ENCODE measurements around the gene PPP1R13L. TPM values are rescaled to one million over a fixed set of nuclear protein-coding genes. Genes with fewer than 3 reads are reported as not detected.
A peak's percentile ranks its signal among the peaks of the same experiment; 100 is the strongest.

Gene PPP1R13L
- total RNA-seq, 2 donors from 2014 or later, result 112 to 230 TPM

- Histone ChIP-seq H3K36me3 (peaks cover 45% of the 10 kb centered on the region), H3K9me3 (no peaks in the 10 kb centered on the region), H3K27me3 (no peaks in the 10 kb centered on the region), H3K4me3 (no peak overlapping the region), H3K4me1 (peaks cover 0 to 41% of the 10 kb centered on the region in 2 donors), H3K27ac (no peak overlapping the region)
- TF ChIP-seq, protein P1, sequence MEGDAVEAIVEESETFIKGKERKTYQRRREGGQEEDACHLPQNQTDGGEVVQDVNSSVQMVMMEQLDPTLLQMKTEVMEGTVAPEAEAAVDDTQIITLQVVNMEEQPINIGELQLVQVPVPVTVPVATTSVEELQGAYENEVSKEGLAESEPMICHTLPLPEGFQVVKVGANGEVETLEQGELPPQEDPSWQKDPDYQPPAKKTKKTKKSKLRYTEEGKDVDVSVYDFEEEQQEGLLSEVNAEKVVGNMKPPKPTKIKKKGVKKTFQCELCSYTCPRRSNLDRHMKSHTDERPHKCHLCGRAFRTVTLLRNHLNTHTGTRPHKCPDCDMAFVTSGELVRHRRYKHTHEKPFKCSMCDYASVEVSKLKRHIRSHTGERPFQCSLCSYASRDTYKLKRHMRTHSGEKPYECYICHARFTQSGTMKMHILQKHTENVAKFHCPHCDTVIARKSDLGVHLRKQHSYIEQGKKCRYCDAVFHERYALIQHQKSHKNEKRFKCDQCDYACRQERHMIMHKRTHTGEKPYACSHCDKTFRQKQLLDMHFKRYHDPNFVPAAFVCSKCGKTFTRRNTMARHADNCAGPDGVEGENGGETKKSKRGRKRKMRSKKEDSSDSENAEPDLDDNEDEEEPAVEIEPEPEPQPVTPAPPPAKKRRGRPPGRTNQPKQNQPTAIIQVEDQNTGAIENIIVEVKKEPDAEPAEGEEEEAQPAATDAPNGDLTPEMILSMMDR (IDR thresholded peaks at IDR 0.05), result no peak
- DNase-seq (ENCODE audit: low spot score), result no peak
These were observed 16.0 kb upstream of the PPP1R13L start for GRCh38 chr19:45420871-45421270.

DNA sequence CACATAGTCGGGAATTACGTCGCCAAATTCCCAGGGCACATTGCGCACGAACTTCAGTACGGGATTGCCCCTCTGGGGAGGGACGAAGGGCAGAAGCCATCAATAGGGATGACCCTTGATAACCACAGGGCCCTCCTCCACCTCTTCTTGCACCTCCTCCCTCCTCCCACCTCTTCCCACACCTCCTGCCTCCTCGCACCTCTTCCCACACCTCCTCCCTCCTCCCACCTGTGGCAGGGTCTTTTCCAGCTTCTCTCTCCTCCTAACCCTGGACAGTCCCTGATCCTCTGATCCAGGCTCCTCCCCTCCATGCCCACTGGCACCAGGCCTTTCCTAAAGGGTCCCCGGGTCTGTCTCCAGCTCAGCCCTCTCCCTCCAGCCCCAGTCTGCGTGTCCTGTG, 15.5 kb upstream of the PPP1R13L start:
- Histone ChIP-seq H3K36me3 (peaks cover 49% of the 10 kb centered on the region), H3K4me1 (peaks cover 0 to 39% of the 10 kb centered on the region in 2 donors), H3K27me3 (no peaks in the 10 kb centered on the region), H3K27ac (no peak overlapping the region), H3K9me3 (no peaks in the 10 kb centered on the region), H3K4me3 (no peak overlapping the region)
- no peak for DNase-seq (ENCODE audit: low spot score)
- TF ChIP-seq, protein P1 (IDR thresholded peaks at IDR 0.05), result no peak

DNA sequence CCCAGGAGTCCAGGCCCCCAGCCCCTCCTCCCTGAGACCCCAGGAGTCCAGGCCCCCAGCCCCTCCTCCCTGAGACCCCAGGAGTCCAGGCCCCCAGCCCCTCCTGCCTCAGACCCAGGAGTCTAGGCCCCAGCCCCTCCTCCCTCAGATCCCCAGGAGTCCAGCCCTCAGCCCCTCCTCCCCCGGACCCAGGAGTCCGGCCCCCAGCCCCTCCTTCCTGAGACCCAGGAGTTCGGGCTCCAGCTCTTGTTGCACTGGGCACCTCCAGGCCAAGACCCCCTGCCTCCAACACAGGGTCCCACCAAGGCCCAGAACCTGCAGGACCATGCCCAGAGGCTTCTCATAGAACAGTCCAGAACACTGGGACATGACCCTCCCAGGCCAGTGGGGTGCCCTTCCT, 15.0 kb upstream of the PPP1R13L start:
- Histone ChIP-seq H3K27ac (no peak overlapping the region), H3K4me3 (no peak overlapping the region), H3K27me3 (no peaks in the 10 kb centered on the region), H3K9me3 (no peaks in the 10 kb centered on the region), H3K36me3 (peaks cover 49% of the 10 kb centered on the region), H3K4me1 (peaks cover 0 to 34% of the 10 kb centered on the region in 2 donors)
- TF ChIP-seq, protein P1 (IDR thresholded peaks at IDR 0.05), result no peak
- DNase-seq (ENCODE audit: low spot score), result no peak

DNA sequence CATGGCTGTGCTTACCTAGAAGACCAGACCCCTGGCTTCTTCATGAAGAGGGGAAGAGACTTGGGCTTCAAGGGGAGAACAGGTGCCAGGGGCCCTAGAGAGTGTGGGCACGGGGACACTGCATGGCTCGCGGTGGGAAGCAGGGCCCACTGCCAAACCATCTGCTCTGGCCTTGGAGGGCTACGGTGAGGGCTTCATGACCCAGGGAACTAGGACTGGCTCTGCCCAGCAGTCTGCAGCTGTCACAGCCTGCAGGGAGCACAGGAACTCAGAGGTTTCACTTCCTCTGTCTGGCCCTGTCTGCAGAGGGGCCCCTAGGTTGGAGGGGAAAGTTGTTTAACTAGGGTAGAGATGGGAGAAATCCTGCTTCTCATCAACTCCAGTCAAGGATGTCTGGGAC, 14.5 kb upstream of the PPP1R13L start:
- TF ChIP-seq, protein P1 (IDR thresholded peaks at IDR 0.05), result no peak
- Histone ChIP-seq H3K4me1 (peaks cover 0 to 29% of the 10 kb centered on the region in 2 donors), H3K36me3 (peaks cover 53% of the 10 kb centered on the region), H3K27ac (no peak overlapping the region), H3K27me3 (no peaks in the 10 kb centered on the region), H3K9me3 (no peaks in the 10 kb centered on the region), H3K4me3 (no peak overlapping the region)
- DNase-seq (ENCODE audit: low spot score), result no peak

DNA sequence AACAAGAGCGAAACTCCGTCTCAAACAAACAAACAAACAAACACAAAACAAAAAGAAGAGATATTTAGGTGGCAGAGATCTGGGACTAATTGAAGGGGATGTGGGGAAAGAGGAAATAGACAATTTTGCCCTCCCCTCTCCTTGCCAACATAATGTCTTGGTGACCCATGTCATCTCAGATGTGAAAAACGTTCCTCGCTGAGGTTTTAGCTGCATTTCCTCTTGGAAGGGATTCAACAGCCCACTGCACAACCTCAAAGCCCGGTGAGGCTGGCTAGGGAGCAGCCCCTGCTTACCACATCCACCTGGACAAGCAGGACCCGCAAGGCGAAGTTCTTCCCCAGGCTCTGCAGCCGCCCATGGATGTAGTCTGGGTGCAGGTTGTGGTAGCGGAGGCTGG, 13.9 kb upstream of the PPP1R13L start:
- Histone ChIP-seq H3K4me3 (no peak overlapping the region), H3K4me1 (peaks cover 0 to 28% of the 10 kb centered on the region in 2 donors), H3K27me3 (no peaks in the 10 kb centered on the region), H3K36me3 (peaks cover 59% of the 10 kb centered on the region), H3K27ac (no peak overlapping the region), H3K9me3 (no peaks in the 10 kb centered on the region)
- TF ChIP-seq, protein P1 (IDR thresholded peaks at IDR 0.05), result no peak
- no peak for DNase-seq (ENCODE audit: low spot score)

DNA sequence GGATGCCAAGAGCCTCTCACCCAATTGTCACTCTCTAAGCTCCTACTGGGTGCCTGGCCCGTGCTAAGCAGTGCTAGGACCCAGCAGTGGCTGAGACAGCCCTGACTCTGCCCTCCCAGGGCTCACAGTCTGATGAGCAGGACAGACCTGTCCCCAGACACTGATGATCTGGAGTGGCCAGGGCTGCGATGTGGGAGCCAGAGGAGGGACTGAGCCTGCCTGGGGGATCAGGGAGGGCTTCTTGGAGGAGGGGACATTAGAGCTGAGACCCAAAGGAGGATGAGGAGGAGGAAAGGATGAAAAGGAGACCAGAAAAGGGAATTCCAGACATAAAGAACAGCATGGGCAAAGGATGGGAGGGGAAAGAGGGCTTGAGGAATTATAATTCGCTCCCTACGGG, 12.3 kb upstream of the PPP1R13L start:
- Histone ChIP-seq H3K27ac (peak overlapping the region in 1 of 2 donors; percentile 61), H3K4me1 (peaks cover 0 to 18% of the 10 kb centered on the region in 2 donors), H3K27me3 (no peaks in the 10 kb centered on the region), H3K36me3 (peaks cover 70% of the 10 kb centered on the region), H3K9me3 (no peaks in the 10 kb centered on the region), H3K4me3 (no peak overlapping the region)
- no peak for DNase-seq (ENCODE audit: low spot score)
- TF ChIP-seq, protein P1 (IDR thresholded peaks at IDR 0.05), result no peak
